Adrenal gland (tissue), 12 donors: ENCODE data around the gene ABCG8. TPM values are rescaled to one million over a fixed set of nuclear protein-coding genes. Genes with fewer than 3 reads are reported as not detected.
A peak's percentile ranks its signal among the peaks of the same experiment; 100 is the strongest.

ENCODE experiments used
- DNase-seq, 7 donors: peaks; one replicate each; pipeline ENCODE4 v3.0.0-alpha.2; 2019 to 2020
- H3K27ac ChIP-seq, 5 donors: fragments of 200-600 bp; sonication (generic) in 4 of 5; 1 replicate in 3 of 5; 2 replicates in 2 of 5; pipeline versions ENCODE4 v1.5.1 to v1.8.0; 2016 to 2020; ENCODE audit warnings: mild to moderate bottlenecking in 1 of 5
- H3K27me3 ChIP-seq: fragments of 200-600 bp; 2 replicates; pipeline ENCODE4 v1.8.0; 2021
- H3K36me3 ChIP-seq, 2 donors: fragments of 200-600 bp; replicated peaks in 1 of 2; 1 replicate in 1 of 2; 2 replicates in 1 of 2; pipeline versions ENCODE4 v1.5.1 to v1.8.0; 2018 to 2022
- H3K4me1 ChIP-seq, 2 donors: fragments of 200-600 bp; replicated peaks in 1 of 2; 1 replicate in 1 of 2; 2 replicates in 1 of 2; pipeline versions ENCODE4 v1.5.1 to v1.8.0; 2018 to 2021
- H3K4me3 ChIP-seq, 4 donors: fragments of 200-600 bp; sonication (generic) in 3 of 4; one replicate each; pipeline ENCODE4 v1.5.1; 2016 to 2018
- H3K9me3 ChIP-seq, 3 donors: fragments of 200-600 bp; sonication (generic) in 1 of 3; replicated peaks in 1 of 3; 1 replicate in 2 of 3; 2 replicates in 1 of 3; pipeline versions ENCODE4 v1.5.1 to v1.8.0; 2016 to 2021
- POLR2A ChIP-seq, 2 donors: fragments of 450-650 bp; IDR thresholded peaks; one replicate each; pipeline ENCODE4 v1.6.1; 2017; ENCODE audit warnings: antibody characterized with exemption in 2 of 2, mild to moderate bottlenecking in 2 of 2, moderate library complexity in 1 of 2
- WGBS, 4 donors: extraction: QIAGEN DNeasy Blood & Tissue Kit in 2 of 4; methylation state at CpG; one replicate each; pipeline versions ENCODE4 v1.1.5 to v1.1.7; 2013 to 2017; 5-methylcytosine and 5-hydroxymethylcytosine counted together
- intact Hi-C, 2 donors: fragments of 100-400 bp; cut with DNase I; formaldehyde crosslinking; loops; one replicate each; pipeline versions ENCODE4 v1.14.1 to v1.15.0; 2022 to 2023
- polyA plus RNA-seq, 3 donors: library from polyadenylated mRNA; stranded (reverse); fragments of 200-250 nt in 2 of 3; fragments of 350-450 nt in 1 of 3; fragmentation: Illumina TruSeq in 1 of 3; extraction: RNeasy Lipid Tissue Mini Kit (QIAGEN cat#74804) in 1 of 3; gene quantifications; one replicate each; pipeline ENCODE4 v1.2.3, GENCODE V29; 2013 to 2014
- total RNA-seq, 9 donors: library from RNA; depleted of rRNA in 4 of 9; stranded (reverse); fragments of >200 nt in 4 of 9; fragments of 120-200 nt in 1 of 9; fragmentation: NEBNext Ultra II Directional in 1 of 9; extraction: Animal tissue kit (Norgen Biotek cat#: 25700) in 1 of 9; gene quantifications; one replicate each; pipeline versions ENCODE4 v1.1.0 to v1.2.4, GENCODE V29; 2013 to 2023
- TF ChIP-seq, protein P1 (sequence below), 6 experiments: fragments of 450-650 bp in 4 of 6; fragments of 200-600 bp in 2 of 6; sonication (generic) in 1 of 6; IDR thresholded peaks; 1 replicate in 5 of 6; 2 replicates in 1 of 6; pipeline versions ENCODE4 v1.5.1 to v1.8.0; 2016 to 2021; ENCODE audit warnings: antibody characterized with exemption in 6 of 6, mild to moderate bottlenecking in 2 of 6, moderate library complexity in 1 of 6
- donor health status: healthy with polysubstance abuse.
- donor health status: Bipolar disorder and iron deficiency.
- donor health status: DM: yes; HTN: yes; CAD: no.
- donor health status: DM: no; HTN: no; CAD: no.
- donor health status: DM: no; HTN: no; CAD: no.
- donor health status: DM: yes; HTN: yes; CAD: no.

The ABCG8 gene
- total and polyA plus RNA-seq, 12 donors: 0.03 to 0.44 (median 0.15) TPM; not detected in 4

DNA sequence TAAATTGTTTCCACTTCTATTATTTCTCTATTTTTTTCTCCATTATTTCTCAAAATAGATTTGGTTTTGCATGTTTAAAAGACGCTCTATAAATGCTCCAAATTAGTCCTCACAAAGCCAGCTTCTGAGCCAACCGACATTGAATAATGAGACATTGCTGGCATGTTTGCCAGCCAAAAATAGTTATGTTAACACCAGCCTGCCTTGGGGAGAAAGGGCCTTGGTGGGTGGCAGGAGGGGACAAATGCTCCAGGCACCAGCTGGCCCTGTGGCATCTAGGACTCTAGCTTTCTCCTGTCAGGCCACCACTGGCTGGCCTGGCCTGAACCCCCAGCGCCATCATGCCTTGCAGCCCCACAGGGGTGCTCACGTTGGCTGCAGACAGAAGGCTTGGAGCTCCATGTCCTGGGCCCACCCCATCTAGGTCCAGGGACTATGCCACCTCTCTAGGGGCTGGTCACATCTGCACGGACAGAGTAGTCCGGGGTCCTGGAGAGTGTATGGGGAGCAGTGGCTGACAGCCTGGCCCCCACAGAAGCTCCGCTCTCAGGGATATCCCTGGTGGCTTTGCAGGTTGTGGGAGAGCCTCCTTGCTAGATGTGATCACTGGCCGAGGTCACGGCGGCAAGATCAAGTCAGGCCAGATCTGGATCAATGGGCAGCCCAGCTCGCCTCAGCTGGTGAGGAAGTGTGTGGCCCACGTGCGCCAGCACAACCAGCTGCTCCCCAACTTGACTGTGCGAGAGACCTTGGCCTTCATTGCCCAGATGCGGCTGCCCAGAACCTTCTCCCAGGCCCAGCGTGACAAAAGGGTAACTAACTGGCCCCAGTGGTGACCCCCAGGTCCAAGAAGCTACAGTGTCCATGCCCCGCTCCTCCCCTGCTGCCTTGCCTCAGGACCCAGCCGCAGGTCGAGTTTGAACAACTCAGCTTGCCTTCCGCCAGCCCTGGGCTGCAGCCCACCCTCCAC is 12.5 kb downstream of the ABCG8 start:
- H3K9me3 ChIP-seq: no peaks in the 10 kb centered on the region
- H3K4me3 ChIP-seq: no peak overlapping the region
- H3K27ac ChIP-seq: no peak overlapping the region
- no peaks in the 10 kb centered on the region for H3K36me3 ChIP-seq
- peaks cover 15% of the 10 kb centered on the region for H3K27me3 ChIP-seq
- TF ChIP-seq POLR2A (IDR thresholded peaks at IDR 0.05): no peak
- TF ChIP-seq, protein P1, sequence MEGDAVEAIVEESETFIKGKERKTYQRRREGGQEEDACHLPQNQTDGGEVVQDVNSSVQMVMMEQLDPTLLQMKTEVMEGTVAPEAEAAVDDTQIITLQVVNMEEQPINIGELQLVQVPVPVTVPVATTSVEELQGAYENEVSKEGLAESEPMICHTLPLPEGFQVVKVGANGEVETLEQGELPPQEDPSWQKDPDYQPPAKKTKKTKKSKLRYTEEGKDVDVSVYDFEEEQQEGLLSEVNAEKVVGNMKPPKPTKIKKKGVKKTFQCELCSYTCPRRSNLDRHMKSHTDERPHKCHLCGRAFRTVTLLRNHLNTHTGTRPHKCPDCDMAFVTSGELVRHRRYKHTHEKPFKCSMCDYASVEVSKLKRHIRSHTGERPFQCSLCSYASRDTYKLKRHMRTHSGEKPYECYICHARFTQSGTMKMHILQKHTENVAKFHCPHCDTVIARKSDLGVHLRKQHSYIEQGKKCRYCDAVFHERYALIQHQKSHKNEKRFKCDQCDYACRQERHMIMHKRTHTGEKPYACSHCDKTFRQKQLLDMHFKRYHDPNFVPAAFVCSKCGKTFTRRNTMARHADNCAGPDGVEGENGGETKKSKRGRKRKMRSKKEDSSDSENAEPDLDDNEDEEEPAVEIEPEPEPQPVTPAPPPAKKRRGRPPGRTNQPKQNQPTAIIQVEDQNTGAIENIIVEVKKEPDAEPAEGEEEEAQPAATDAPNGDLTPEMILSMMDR (IDR thresholded peaks at IDR 0.05): no peak
- no peaks in the 10 kb centered on the region for H3K4me1 ChIP-seq
- peak in 1 of 7 donors; percentile 30 for DNase-seq
- intact Hi-C loops: no loop called here
- WGBS, 4 donors: 90 to 97% (median 92%) methylated on average over 13 to 20 of the region's 20 CpGs

DNA sequence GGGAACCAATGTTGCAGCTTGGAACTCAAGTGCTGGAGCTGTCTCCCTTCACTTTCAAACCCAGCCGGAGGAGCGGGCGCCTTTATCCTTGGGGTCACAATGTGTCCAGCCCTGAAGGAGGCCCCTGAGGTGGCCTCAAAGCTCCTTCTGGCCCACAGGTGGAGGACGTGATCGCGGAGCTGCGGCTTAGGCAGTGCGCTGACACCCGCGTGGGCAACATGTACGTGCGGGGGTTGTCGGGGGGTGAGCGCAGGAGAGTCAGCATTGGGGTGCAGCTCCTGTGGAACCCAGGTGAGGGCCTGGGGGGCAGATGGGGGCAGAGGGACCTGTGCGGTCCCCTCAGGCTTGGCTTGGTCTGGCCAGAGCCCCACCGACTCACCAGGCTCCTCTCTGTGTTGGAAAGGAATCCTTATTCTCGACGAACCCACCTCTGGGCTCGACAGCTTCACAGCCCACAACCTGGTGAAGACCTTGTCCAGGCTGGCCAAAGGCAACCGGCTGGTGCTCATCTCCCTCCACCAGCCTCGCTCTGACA is 13.5 kb downstream of the ABCG8 start:
- peak in 1 of 7 donors; percentile 11 for DNase-seq
- 88 to 95% (median 94%) methylated on average over 16 to 21 of the region's 21 CpGs for WGBS, 4 donors
- H3K27ac ChIP-seq: no peak overlapping the region
- no peak overlapping the region for H3K4me3 ChIP-seq
- H3K36me3 ChIP-seq: no peaks in the 10 kb centered on the region
- peaks cover 15% of the 10 kb centered on the region for H3K27me3 ChIP-seq
- no peaks in the 10 kb centered on the region for H3K9me3 ChIP-seq
- TF ChIP-seq, protein P1 (IDR thresholded peaks at IDR 0.05): no peak
- no peaks in the 10 kb centered on the region for H3K4me1 ChIP-seq
- intact Hi-C loops: no loop called here

DNA sequence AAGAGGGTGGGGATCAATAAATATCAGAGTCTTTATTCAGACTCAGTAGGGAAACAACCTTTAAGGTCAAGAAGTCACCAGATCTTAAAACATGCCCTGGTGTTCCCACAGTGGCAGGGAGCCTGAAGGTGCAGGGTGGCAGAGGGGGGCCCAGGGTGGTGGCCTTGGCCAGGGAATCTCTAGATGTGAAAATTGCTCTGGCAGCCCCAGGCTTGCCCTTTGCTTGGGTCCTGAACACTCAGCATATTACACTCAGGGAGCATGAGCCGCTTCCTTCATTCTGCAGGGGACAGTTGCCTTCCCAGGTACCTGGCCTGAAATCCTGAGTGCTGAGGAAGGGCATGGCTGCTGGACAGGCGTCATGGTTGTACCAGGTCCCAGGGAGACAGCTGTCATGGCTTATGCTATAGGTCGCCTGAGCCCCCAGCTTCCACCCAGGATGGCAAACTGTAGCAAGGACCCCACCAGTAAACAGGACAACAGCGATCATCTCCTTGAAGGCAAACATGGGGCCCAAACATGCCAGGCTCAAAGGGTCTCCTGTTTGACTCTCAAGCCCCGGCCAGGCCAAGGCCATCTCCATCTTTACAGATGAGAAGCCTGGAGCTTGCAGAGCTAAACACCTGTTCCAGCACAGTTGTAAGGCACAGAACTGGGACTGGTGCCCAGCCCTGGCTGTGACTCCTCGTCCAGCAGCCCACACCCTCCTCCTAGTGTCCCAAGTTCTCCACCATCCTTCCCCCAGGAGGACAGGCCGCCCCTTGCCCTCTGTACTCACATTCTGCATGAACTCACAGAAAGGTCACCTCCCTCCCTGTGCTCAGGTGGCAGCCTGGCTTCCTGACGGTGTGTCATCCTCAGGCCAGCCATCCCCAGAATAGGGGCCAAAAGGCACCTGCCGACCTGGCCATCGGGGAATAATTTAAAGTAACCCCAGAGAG is 14.6 kb downstream of the ABCG8 start:
- intact Hi-C loops: no loop called here
- DNase-seq: peak in 1 of 7 donors; percentile 38
- Histone ChIP-seq H3K27me3 (peaks cover 15% of the 10 kb centered on the region), H3K36me3 (no peaks in the 10 kb centered on the region), H3K4me3 (no peak overlapping the region), H3K4me1 (no peaks in the 10 kb centered on the region), H3K9me3 (no peaks in the 10 kb centered on the region), H3K27ac (no peak overlapping the region)
- 74 to 84% (median 75%) methylated on average over 5 to 10 of the region's 10 CpGs for WGBS, 4 donors
- no peak for TF ChIP-seq POLR2A (IDR thresholded peaks at IDR 0.05)
- TF ChIP-seq, protein P1 (IDR thresholded peaks at IDR 0.05): no peak

DNA sequence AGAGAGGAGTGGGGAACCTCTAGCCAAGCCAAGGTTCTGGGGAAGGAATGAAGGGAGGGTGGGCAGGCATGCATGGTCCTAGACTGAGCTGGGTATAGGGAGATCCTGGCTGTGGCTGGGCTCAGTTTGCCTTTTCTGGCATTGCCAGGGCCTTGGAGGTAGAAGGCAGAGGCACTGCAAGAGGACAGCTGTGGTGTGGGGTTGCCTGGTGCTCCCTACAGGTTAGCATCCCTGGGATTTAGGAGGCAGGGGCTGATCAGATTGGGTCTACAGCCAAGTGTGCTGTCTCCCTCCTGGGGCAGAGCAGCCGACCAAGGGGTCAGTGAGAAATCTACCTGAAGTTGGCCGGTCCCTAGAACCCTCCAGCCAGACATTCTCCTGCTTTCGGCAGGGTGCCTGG is 15.9 kb downstream of the ABCG8 start:
- peak in 1 of 7 donors; percentile 17 for DNase-seq
- no peaks in the 10 kb centered on the region for H3K9me3 ChIP-seq
- no peaks in the 10 kb centered on the region for H3K4me1 ChIP-seq
- intact Hi-C loops: no loop called here
- no peaks in the 10 kb centered on the region for H3K36me3 ChIP-seq
- peaks cover 18% of the 10 kb centered on the region for H3K27me3 ChIP-seq
- H3K27ac ChIP-seq: no peak overlapping the region
- TF ChIP-seq, protein P1 (IDR thresholded peaks at IDR 0.05): no peak
- TF ChIP-seq POLR2A (IDR thresholded peaks at IDR 0.05): no peak
- WGBS, 4 donors: 80 to 85% (median 83%) methylated on average over 2 to 3 of the region's 3 CpGs
- no peak overlapping the region for H3K4me3 ChIP-seq
